Measurements from ENCODE around the gene RNF152. TPM values are rescaled to one million over a fixed set of nuclear protein-coding genes. Genes with fewer than 3 reads are reported as not detected.
"Not testable (repeated sequence)": the region's sequence is repeated elsewhere in the genome, so short reads cannot be mapped to it uniquely, and the experiment has no call there.

Gene RNF152
- polyA plus RNA-seq, 1 experiment = 6.5 TPM

DNA sequence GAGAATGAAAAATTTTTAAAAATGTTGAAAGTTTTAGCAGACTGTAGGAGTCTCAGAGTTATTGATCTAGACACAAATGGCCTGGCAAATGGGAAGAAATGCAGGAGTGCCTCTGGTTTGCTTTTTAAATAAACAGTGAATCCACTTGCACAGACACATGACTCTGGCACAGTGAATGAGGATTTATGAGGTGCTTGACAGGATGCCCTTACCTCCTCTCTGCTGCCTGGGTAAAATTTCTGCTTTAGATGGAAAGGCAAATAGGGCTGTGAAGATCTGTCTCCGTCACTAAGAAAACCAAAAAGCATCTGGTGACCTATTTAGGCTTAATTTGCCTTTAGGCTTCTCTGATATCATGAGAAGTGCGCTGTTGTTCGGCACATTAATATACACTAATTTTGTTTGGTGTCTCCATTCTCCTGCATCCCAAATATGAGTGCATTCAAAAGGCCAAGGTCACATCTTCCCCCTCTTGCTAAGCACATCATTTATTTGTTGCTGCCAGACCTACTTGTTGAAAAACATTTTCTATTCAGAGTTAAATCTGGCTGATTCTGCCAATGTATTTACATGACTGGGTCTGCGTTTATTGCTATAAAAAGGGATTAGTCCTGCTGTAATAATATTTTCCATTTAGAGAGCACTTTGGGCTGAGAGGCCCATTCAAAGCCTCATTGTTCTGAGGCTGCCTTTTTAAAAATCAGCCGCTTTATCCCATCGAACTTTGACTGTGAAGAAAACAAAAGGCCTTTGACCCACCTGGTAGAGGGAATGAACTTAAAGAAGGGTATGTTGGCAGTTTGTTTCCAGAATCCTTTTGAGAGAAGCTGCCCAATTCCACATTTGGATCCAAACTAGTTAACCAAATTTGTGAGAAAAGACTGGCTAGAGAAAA is 94.9 kb downstream of the RNF152 start:
- ChIA-PET CTCF (interaction anchor here (1.1 kb wide), 1 partner anchor 7 kb away, joined by 3 read pairs; no protein-coding TSS in a partner anchor), POLR2A (no interaction called here)
- Histone ChIP-seq H3K36me3 (ENCODE audit: control insufficient read depth, insufficient read depth, low read length) (no peaks in the 10 kb centered on the region), H3K27me3 (ENCODE audit: control insufficient read depth, insufficient read depth, low read length) (no peaks in the 10 kb centered on the region), H3K4me3 (ENCODE audit: low read depth, low read length) (no peak overlapping the region)
- no peak for DNase-seq (ENCODE audit: low read depth)
- TF ChIP-seq, protein P1, sequence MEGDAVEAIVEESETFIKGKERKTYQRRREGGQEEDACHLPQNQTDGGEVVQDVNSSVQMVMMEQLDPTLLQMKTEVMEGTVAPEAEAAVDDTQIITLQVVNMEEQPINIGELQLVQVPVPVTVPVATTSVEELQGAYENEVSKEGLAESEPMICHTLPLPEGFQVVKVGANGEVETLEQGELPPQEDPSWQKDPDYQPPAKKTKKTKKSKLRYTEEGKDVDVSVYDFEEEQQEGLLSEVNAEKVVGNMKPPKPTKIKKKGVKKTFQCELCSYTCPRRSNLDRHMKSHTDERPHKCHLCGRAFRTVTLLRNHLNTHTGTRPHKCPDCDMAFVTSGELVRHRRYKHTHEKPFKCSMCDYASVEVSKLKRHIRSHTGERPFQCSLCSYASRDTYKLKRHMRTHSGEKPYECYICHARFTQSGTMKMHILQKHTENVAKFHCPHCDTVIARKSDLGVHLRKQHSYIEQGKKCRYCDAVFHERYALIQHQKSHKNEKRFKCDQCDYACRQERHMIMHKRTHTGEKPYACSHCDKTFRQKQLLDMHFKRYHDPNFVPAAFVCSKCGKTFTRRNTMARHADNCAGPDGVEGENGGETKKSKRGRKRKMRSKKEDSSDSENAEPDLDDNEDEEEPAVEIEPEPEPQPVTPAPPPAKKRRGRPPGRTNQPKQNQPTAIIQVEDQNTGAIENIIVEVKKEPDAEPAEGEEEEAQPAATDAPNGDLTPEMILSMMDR (IDR thresholded peaks at IDR 0.05; ENCODE audit: insufficient read depth, low read depth, low read length) = no peak

DNA sequence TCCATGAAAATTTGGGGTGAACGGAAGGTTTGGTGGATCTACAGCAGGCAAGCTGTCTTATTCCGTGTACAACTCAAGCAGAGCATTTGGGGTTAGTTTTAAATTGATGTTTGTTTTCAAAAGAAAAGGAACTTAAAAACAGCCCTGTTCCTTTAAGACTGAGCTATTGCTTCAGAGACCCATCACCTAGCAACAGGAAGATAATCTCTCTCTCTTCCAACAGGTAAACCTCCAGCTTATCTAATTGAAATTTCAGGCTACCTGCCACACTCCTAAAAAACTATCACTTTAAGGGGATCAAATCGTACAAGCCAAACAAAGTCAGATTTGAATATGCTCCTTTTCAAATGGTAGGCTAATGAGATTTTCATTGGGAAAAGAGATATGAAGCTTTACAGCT is 101.8 kb downstream of the RNF152 start:
- no peak for DNase-seq (ENCODE audit: low read depth)
- ChIA-PET CTCF (no interaction called here), POLR2A (no interaction called here)
- Histone ChIP-seq H3K36me3 (ENCODE audit: control insufficient read depth, insufficient read depth, low read length) (no peaks in the 10 kb centered on the region), H3K4me3 (ENCODE audit: low read depth, low read length) (no peak overlapping the region), H3K27me3 (ENCODE audit: control insufficient read depth, insufficient read depth, low read length) (no peaks in the 10 kb centered on the region)
- TF ChIP-seq, protein P1 (IDR thresholded peaks at IDR 0.05; ENCODE audit: insufficient read depth, low read depth, low read length) = no peak

DNA sequence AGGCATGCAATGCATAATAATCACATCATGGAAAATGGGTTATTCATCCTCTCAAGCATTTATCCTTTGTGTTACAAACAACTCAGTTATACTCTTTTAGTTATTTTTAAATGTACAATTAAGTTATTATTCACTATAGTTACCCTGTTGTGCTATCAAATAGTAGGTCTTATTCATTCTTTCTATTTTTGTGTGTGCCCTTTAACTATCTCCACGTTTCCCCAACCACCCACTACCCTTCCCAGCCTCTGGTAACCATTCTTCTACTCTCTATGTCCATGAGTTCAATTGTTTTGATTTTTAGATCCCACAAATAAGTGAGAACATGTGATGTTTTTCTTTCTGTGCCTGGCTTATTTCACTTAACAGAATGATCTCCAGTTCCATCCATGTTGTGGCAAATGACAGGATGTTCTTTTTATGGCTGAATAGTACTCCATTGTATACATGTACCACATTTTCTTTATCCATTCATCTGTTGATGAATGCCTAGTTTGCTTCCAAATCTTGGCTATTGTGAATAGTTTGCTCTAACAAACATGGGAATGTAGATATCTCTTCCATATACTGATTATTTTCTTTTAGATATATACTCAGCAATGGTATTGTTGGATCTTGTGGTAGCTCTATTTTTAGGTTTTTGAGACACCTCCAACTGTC is 105.7 kb downstream of the RNF152 start:
- H3K4me3 ChIP-seq (ENCODE audit: low read depth, low read length); H3K36me3 ChIP-seq (ENCODE audit: control insufficient read depth, insufficient read depth, low read length); DNase-seq (ENCODE audit: low read depth); H3K27me3 ChIP-seq (ENCODE audit: control insufficient read depth, insufficient read depth, low read length); CTCF ChIA-PET; POLR2A ChIA-PET: not testable (repeated sequence)

DNA sequence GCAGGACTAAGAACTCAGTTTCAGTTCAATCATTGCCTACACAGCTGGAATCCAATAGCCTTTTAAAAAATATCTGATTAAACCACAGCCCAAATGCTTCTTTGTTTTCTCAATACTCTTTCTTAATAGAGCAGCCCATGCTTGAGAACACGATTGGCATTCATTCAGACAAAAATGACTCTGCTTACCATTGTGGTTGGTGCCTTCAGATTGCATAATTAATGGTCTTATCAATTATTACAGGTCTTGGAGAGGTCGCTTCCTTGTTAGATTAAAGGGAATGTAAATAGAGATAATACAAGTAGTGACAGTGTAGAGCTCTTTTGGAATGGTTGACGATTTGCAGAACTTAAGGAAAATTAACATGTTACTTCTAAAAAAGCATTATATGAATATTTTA is 107.2 kb downstream of the RNF152 start:
- ChIA-PET POLR2A (no interaction called here), CTCF (no interaction called here)
- DNase-seq (ENCODE audit: low read depth) = no peak
- no peaks in the 10 kb centered on the region for H3K36me3 ChIP-seq (ENCODE audit: control insufficient read depth, insufficient read depth, low read length)
- TF ChIP-seq, protein P1 (IDR thresholded peaks at IDR 0.05; ENCODE audit: insufficient read depth, low read depth, low read length) = no peak
- H3K27me3 ChIP-seq (ENCODE audit: control insufficient read depth, insufficient read depth, low read length) = no peaks in the 10 kb centered on the region
- H3K4me3 ChIP-seq (ENCODE audit: low read depth, low read length) = no peak overlapping the region

DNA sequence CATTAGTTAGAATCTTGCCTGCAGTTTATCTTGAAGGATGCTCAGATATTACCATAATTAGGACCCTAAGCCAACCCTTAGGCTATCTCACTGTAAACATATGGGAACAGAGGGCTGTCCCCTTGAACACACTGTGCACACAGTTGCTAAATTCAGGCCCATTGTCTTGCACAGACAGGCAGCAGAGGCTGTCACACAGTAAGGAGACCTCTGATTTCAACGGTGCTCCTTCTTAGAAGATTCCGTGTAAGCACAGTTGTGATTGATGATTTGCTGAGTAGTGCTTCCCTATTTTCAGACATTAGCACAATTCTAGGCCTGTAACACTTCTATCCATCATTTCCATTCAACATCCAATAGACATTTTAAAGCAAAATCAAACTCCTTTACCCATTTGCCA is 108.0 kb downstream of the RNF152 start:
- TF ChIP-seq, protein P1 (IDR thresholded peaks at IDR 0.05; ENCODE audit: insufficient read depth, low read depth, low read length) = no peak
- POLR2A ChIA-PET = no interaction called here

More for the DNA sequence above, 108.0 kb downstream of the RNF152 start:
- H3K4me3 ChIP-seq (ENCODE audit: low read depth, low read length) = no peak overlapping the region
- CTCF ChIA-PET = interaction anchor here (1.1 kb wide), 1 partner anchor 15 kb away, joined by 4 read pairs; no protein-coding TSS in a partner anchor
- H3K36me3 ChIP-seq (ENCODE audit: control insufficient read depth, insufficient read depth, low read length) = no peaks in the 10 kb centered on the region
- DNase-seq (ENCODE audit: low read depth) = no peak
- no peaks in the 10 kb centered on the region for H3K27me3 ChIP-seq (ENCODE audit: control insufficient read depth, insufficient read depth, low read length)
